Body of pancreas (tissue), 4 donors: Measurements from ENCODE around the gene SYT5.

Source experiments
- CTCF ChIP-seq, 7 experiments: fragments of 450-650 bp in 4 of 7; fragments of 200-600 bp in 3 of 7; sonication (generic) in 3 of 7; IDR thresholded peaks; one replicate each; pipeline ENCODE4 v1.5.1; 2016 to 2019; ENCODE audit warnings: antibody characterized with exemption in 7 of 7
- POLR2A ChIP-seq, 3 donors: fragments of 450-650 bp; IDR thresholded peaks; one replicate each; pipeline ENCODE4 v1.6.1; 2016; ENCODE audit warnings: antibody characterized with exemption in 3 of 3, mild to moderate bottlenecking in 2 of 3

- TF ChIP-seq CTCF (IDR thresholded peaks at IDR 0.05), result no peak
- no peak for TF ChIP-seq POLR2A (IDR thresholded peaks at IDR 0.05)
Measured at GRCh38 chr19:55169136-55169535, 11.0 kb downstream of the SYT5 start.
